Neural progenitor cell (in vitro differentiated cells): ENCODE measurements around the gene RTP3.

Experiments
- EZH2 ChIP-seq: fragments of 200-600 bp; sonication (generic); IDR thresholded peaks from 2 replicates; pipeline ENCODE4 v1.6.1; 2017; ENCODE audit warnings: antibody characterized with exemption, mild to moderate bottlenecking, moderate library complexity
- EZH2phosphoT487 ChIP-seq: fragments of 200-600 bp; sonication (generic); IDR thresholded peaks from 2 replicates; pipeline ENCODE4 v1.6.1; 2017; ENCODE audit warnings: antibody characterized with exemption
- TF ChIP-seq, protein P1 (sequence below): fragments of 200-600 bp; sonication (generic); IDR thresholded peaks from 2 replicates; pipeline ENCODE4 v1.5.1; 2017; ENCODE audit warnings: antibody characterized with exemption, mild to moderate bottlenecking

DNA sequence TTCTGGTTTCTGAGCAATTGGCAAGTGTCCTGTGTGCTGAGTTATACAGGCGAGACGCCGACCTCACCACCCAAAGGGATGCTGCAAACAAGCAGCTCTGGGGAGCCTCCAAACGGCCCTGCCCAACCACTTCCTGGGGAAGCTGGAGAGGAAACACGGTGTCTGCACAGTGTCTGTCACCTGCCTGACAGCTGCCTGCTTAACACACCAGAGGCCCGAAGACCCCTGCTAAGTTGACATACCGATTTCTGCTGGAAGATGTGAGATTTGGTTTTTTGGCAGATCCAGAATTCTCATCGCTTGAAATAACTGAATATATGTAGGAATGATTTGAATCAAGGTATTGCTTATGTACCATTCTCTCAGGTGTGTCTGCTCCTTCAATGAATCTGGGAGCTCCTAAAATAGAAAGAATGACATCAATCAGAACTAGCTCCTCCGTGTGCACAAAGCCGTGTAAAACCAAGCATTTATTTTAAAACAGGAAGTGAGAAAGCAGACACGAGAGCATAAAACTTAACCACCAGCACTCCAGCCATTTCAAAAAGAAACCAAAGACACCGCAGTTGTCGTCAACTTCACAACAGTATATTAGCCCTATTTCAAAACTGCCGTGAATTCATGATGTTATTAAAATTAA is 41.1 kb downstream of the RTP3 start:
- TF ChIP-seq EZH2 (no peak), EZH2phosphoT487 (no peak)
- TF ChIP-seq, protein P1, sequence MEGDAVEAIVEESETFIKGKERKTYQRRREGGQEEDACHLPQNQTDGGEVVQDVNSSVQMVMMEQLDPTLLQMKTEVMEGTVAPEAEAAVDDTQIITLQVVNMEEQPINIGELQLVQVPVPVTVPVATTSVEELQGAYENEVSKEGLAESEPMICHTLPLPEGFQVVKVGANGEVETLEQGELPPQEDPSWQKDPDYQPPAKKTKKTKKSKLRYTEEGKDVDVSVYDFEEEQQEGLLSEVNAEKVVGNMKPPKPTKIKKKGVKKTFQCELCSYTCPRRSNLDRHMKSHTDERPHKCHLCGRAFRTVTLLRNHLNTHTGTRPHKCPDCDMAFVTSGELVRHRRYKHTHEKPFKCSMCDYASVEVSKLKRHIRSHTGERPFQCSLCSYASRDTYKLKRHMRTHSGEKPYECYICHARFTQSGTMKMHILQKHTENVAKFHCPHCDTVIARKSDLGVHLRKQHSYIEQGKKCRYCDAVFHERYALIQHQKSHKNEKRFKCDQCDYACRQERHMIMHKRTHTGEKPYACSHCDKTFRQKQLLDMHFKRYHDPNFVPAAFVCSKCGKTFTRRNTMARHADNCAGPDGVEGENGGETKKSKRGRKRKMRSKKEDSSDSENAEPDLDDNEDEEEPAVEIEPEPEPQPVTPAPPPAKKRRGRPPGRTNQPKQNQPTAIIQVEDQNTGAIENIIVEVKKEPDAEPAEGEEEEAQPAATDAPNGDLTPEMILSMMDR: no peak
